ENCODE results near the gene RALGAPB. TPM values are rescaled to one million over a fixed set of nuclear protein-coding genes. Genes with fewer than 3 reads are reported as not detected.

Gene RALGAPB
- total and polyA plus RNA-seq, 2 of the 13 experiments (the other 11 are each of a cell fraction or from before 2014, with no cell fraction given), result 17.6 to 30.6 TPM

- TF ChIP-seq KLF16 (CRISPR knock-in tag; IDR thresholded peaks at IDR 0.05), result 0 out of 4 replicates have a peak, but pooled peaks of 1 of the 2 experiments have one; percentile 42
- TF ChIP-seq ZNF747 (CRISPR knock-in tag; IDR thresholded peaks at IDR 0.05; ENCODE audit: borderline replicate concordance), result peak; percentile 76; the same call in 1 of the 2 replicates
- TF ChIP-seq MTF2 (CRISPR knock-in tag; IDR thresholded peaks at IDR 0.05; ENCODE audit: borderline replicate concordance), result peak; percentile 60; the same call in 1 of the 2 replicates
- TF ChIP-seq MTA1 (CRISPR knock-in tag; IDR thresholded peaks at IDR 0.05; ENCODE audit: borderline replicate concordance), result no peak
- TF ChIP-seq MXD4 (CRISPR knock-in tag; IDR thresholded peaks at IDR 0.05), result no peak
- TF ChIP-seq ZNF354B (CRISPR knock-in tag; IDR thresholded peaks at IDR 0.05), result no peak
- TF ChIP-seq SATB2 (CRISPR knock-in tag; IDR thresholded peaks at IDR 0.05), result no peak
- TF ChIP-seq ZNF44 (CRISPR knock-in tag; IDR thresholded peaks at IDR 0.05), result no peak
- TF ChIP-seq ISL2 (CRISPR knock-in tag; IDR thresholded peaks at IDR 0.05), result no peak
- no peak for TF ChIP-seq SMAD9 (CRISPR knock-in tag; IDR thresholded peaks at IDR 0.05)
- TF ChIP-seq ZNF775 (CRISPR knock-in tag; IDR thresholded peaks at IDR 0.05; ENCODE audit: borderline replicate concordance), result no peak
- no peak for TF ChIP-seq ZNF441 (CRISPR knock-in tag; IDR thresholded peaks at IDR 0.05; ENCODE audit: borderline replicate concordance)
- TF ChIP-seq TCF7 (IDR thresholded peaks at IDR 0.05; ENCODE audit: low read depth), result no peak
- no peak for TF ChIP-seq ZNF784 (CRISPR knock-in tag; IDR thresholded peaks at IDR 0.05; ENCODE audit: borderline replicate concordance)
- no peak for TF ChIP-seq ZNF75D (CRISPR knock-in tag; IDR thresholded peaks at IDR 0.05; ENCODE audit: borderline replicate concordance)
- no peak for TF ChIP-seq XBP1 (CRISPR knock-in tag; IDR thresholded peaks at IDR 0.05)
- no peak for TF ChIP-seq ATF2 (CRISPR knock-in tag; IDR thresholded peaks at IDR 0.05)
- no peak for TF ChIP-seq NONO (IDR thresholded peaks at IDR 0.05)
- no peak for TF ChIP-seq NONO (CRISPR knock-in tag; conservative IDR thresholded peaks at IDR 0.05)
- TF ChIP-seq PTBP1 (IDR thresholded peaks at IDR 0.05; ENCODE audit: low read depth, low read length, poor library complexity, severe bottlenecking), result peak; percentile 63
- no peak for TF ChIP-seq ZNF329 (CRISPR knock-in tag; IDR thresholded peaks at IDR 0.05; ENCODE audit: low read depth)
- TF ChIP-seq ZKSCAN5 (CRISPR knock-in tag; IDR thresholded peaks at IDR 0.05), result no peak
- TF ChIP-seq KLF11 (CRISPR knock-in tag; IDR thresholded peaks at IDR 0.05), result no peak
- no peak; the same call in none of the 2 replicates for TF ChIP-seq SAP130 (CRISPR knock-in tag; IDR thresholded peaks at IDR 0.05; ENCODE audit: low read depth)
- 0 out of 2 replicates have a peak, but pooled peaks have one; percentile 55 for TF ChIP-seq ZNF362 (CRISPR knock-in tag; IDR thresholded peaks at IDR 0.05; ENCODE audit: borderline replicate concordance)
- no peak for TF ChIP-seq ZFP90 (CRISPR knock-in tag; IDR thresholded peaks at IDR 0.05; ENCODE audit: borderline replicate concordance)
- peak; percentile 73; the same call in 1 of the 2 replicates for TF ChIP-seq KDM1A (CRISPR knock-in tag; IDR thresholded peaks at IDR 0.05)
- no peak for TF ChIP-seq ZSCAN25 (CRISPR knock-in tag; IDR thresholded peaks at IDR 0.05)
- TF ChIP-seq ZNF343 (CRISPR knock-in tag; IDR thresholded peaks at IDR 0.05), result no peak
Measured at GRCh38 chr20:38601216-38602184, 128.9 kb downstream of the RALGAPB start, which contains the start of gene ARHGAP40 (continued).
